HepG2 (cell line): ENCODE data around the gene SEC61A1. TPM values are rescaled to one million over a fixed set of nuclear protein-coding genes. Genes with fewer than 3 reads are reported as not detected.

ENCODE experiments used
- CENPT ChIP-seq: sonication (generic); formaldehyde crosslinking; IDR thresholded peaks from 2 replicates; pipeline ENCODE4 v1.8.0; 2022; ENCODE audit warnings: low read depth, mild to moderate bottlenecking, moderate library complexity, missing genetic modification reagents
- GATAD2A ChIP-seq: IDR thresholded peaks from 2 replicates; pipeline ENCODE4 v1.6.1; 2016
- KDM4B ChIP-seq: sonication (generic); formaldehyde crosslinking; IDR thresholded peaks from 2 replicates; pipeline ENCODE4 v1.4.0; 2020; ENCODE audit warnings: missing genetic modification reagents
- LBX2 ChIP-seq: sonication (generic); formaldehyde crosslinking; IDR thresholded peaks from 2 replicates; pipeline ENCODE4 v1.5.0; 2020; ENCODE audit warnings: missing genetic modification reagents, mild to moderate bottlenecking, borderline replicate concordance
- MIXL1 ChIP-seq: IDR thresholded peaks from 2 replicates; pipeline ENCODE4 v1.6.1; 2016
- NONO ChIP-seq, 2 experiments: fragments of 450-650 bp in 1 of 2; sonication (generic) in 1 of 2; formaldehyde crosslinking in 1 of 2; IDR thresholded peaks in 1 of 2; conservative IDR thresholded peaks in 1 of 2; 2 replicates each; pipeline versions ENCODE4 v1.6.1 to v1.8.0; 2017 to 2022; ENCODE audit warnings: mild to moderate bottlenecking in 1 of 2, missing genetic modification reagents in 1 of 2, moderate library complexity in 1 of 2
- PCBP2 ChIP-seq: fragments of 200-400 bp; formaldehyde crosslinking; optimal IDR thresholded peaks from 2 replicates; pipeline ENCODE3; 2018; ENCODE audit warnings: low read length, low read depth; ENCODE audit not compliant: poor library complexity, severe bottlenecking
- PHF5A ChIP-seq: IDR thresholded peaks from one replicate; pipeline ENCODE4 v1.6.1; 2018; ENCODE audit warnings: low read depth, missing genetic modification reagents; ENCODE audit not compliant: unreplicated experiment
- RARA ChIP-seq: IDR thresholded peaks from 2 replicates; pipeline ENCODE4 v1.6.1; 2016; ENCODE audit warnings: missing genetic modification reagents, missing compliant biosample characterization
- SAP130 ChIP-seq: IDR thresholded peaks from 2 replicates; pipeline ENCODE4 v1.6.1; 2016; ENCODE audit warnings: low read depth
- SCMH1 ChIP-seq: sonication (generic); formaldehyde crosslinking; IDR thresholded peaks from 2 replicates; pipeline ENCODE4 v1.9.0; 2021; ENCODE audit warnings: missing genetic modification reagents, mild to moderate bottlenecking, borderline replicate concordance
- ZBTB39 ChIP-seq: sonication (generic); formaldehyde crosslinking; IDR thresholded peaks from 2 replicates; pipeline ENCODE4 v1.5.0; 2020; ENCODE audit warnings: missing genetic modification reagents
- ZFP36L2 ChIP-seq: sonication (generic); formaldehyde crosslinking; IDR thresholded peaks from 2 replicates; pipeline ENCODE4 v1.4.0; 2020; ENCODE audit warnings: missing genetic modification reagents
- ZNF10 ChIP-seq: sonication (generic); formaldehyde crosslinking; IDR thresholded peaks from 2 replicates; pipeline ENCODE4 v1.4.0; 2020; ENCODE audit warnings: mild to moderate bottlenecking, low read depth, missing genetic modification reagents, borderline replicate concordance
- ZNF12 ChIP-seq: sonication (generic); formaldehyde crosslinking; IDR thresholded peaks from 2 replicates; pipeline ENCODE4 v1.5.0; 2020; ENCODE audit warnings: missing genetic modification reagents
- ZNF230 ChIP-seq: sonication (generic); formaldehyde crosslinking; IDR thresholded peaks from 2 replicates; pipeline ENCODE4 v1.4.0; 2020; ENCODE audit warnings: mild to moderate bottlenecking, missing genetic modification reagents
- ZNF788 ChIP-seq: sonication (generic); formaldehyde crosslinking; IDR thresholded peaks from 2 replicates; pipeline ENCODE4 v1.5.0; 2020; ENCODE audit warnings: mild to moderate bottlenecking, missing genetic modification reagents, borderline replicate concordance
- polyA plus RNA-seq, 8 experiments: library from polyadenylated mRNA; depleted of rRNA in 3 of 8; stranded (reverse) in 7 of 8; unstranded in 1 of 8; fragments of >200 nt; fragmentation: Illumina TruSeq in 4 of 8; extraction: Trizol in 4 of 8; gene quantifications; 2 replicates each; pipeline versions ENCODE4 v1.2.1 to v1.2.3, GENCODE V29; 2011 to 2016; ENCODE audit warnings: low read depth in 4 of 8, missing spikeins in 1 of 8, mixed read lengths in 1 of 8; ENCODE audit not compliant: insufficient read depth in 1 of 8
- total RNA-seq, 5 experiments: library from RNA; depleted of rRNA; stranded (reverse); fragments of >200 nt; fragmentation: Illumina TruSeq; extraction: Trizol; gene quantifications; 2 replicates each; pipeline ENCODE4 v1.2.3, GENCODE V29; 2016; ENCODE audit warnings: low read depth in 1 of 5
- TF ChIP-seq, protein P1 (sequence below): sonication (generic); formaldehyde crosslinking; IDR thresholded peaks from 2 replicates; pipeline ENCODE4 v1.4.0; 2020; ENCODE audit warnings: missing genetic modification reagents
- TF ChIP-seq, protein P2 (sequence below): sonication (generic); formaldehyde crosslinking; conservative IDR thresholded peaks from 2 replicates; pipeline ENCODE4 v1.4.0; 2020; ENCODE audit warnings: missing genetic modification reagents
- TF ChIP-seq, protein P3 (sequence below): sonication (generic); formaldehyde crosslinking; conservative IDR thresholded peaks from 2 replicates; pipeline ENCODE4 v1.8.0; 2022; ENCODE audit warnings: mild to moderate bottlenecking, moderate library complexity, missing genetic modification reagents

Gene SEC61A1
- total and polyA plus RNA-seq, 2 of the 13 experiments (the other 11 are each of a cell fraction or from before 2014, with no cell fraction given) = 170 to 203 TPM

GRCh38 chr3:128053614-128054013 lies 1.4 kb downstream of the SEC61A1 start (continued):
- TF ChIP-seq PHF5A (no peak), ZNF12 (CRISPR knock-in tag) (0 out of 2 replicates have a peak, but pooled peaks have one; percentile 9), LBX2 (CRISPR knock-in tag) (no peak), MIXL1 (no peak), PCBP2 (no peak), ZNF230 (no peak), CENPT (CRISPR knock-in tag) (no peak), ZFP36L2 (no peak), ZBTB39 (CRISPR knock-in tag) (no peak), ZNF788 (CRISPR knock-in tag) (no peak), SAP130 (CRISPR knock-in tag) (peak; percentile 59; the same call in 1 of the 2 replicates), KDM4B (CRISPR knock-in tag) (no peak), GATAD2A (CRISPR knock-in tag) (no peak), SCMH1 (CRISPR knock-in tag) (no peak), RARA (CRISPR knock-in tag) (peak; percentile 45; the same call in 1 of the 2 replicates), NONO (IDR thresholded peaks at IDR 0.05) (no peak), NONO (CRISPR knock-in tag; conservative IDR thresholded peaks at IDR 0.05) (no peak), ZNF10 (no peak)
- TF ChIP-seq, protein P1, sequence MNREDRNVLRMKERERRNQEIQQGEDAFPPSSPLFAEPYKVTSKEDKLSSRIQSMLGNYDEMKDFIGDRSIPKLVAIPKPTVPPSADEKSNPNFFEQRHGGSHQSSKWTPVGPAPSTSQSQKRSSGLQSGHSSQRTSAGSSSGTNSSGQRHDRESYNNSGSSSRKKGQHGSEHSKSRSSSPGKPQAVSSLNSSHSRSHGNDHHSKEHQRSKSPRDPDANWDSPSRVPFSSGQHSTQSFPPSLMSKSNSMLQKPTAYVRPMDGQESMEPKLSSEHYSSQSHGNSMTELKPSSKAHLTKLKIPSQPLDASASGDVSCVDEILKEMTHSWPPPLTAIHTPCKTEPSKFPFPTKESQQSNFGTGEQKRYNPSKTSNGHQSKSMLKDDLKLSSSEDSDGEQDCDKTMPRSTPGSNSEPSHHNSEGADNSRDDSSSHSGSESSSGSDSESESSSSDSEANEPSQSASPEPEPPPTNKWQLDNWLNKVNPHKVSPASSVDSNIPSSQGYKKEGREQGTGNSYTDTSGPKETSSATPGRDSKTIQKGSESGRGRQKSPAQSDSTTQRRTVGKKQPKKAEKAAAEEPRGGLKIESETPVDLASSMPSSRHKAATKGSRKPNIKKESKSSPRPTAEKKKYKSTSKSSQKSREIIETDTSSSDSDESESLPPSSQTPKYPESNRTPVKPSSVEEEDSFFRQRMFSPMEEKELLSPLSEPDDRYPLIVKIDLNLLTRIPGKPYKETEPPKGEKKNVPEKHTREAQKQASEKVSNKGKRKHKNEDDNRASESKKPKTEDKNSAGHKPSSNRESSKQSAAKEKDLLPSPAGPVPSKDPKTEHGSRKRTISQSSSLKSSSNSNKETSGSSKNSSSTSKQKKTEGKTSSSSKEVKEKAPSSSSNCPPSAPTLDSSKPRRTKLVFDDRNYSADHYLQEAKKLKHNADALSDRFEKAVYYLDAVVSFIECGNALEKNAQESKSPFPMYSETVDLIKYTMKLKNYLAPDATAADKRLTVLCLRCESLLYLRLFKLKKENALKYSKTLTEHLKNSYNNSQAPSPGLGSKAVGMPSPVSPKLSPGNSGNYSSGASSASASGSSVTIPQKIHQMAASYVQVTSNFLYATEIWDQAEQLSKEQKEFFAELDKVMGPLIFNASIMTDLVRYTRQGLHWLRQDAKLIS = no peak
- TF ChIP-seq, protein P2, sequence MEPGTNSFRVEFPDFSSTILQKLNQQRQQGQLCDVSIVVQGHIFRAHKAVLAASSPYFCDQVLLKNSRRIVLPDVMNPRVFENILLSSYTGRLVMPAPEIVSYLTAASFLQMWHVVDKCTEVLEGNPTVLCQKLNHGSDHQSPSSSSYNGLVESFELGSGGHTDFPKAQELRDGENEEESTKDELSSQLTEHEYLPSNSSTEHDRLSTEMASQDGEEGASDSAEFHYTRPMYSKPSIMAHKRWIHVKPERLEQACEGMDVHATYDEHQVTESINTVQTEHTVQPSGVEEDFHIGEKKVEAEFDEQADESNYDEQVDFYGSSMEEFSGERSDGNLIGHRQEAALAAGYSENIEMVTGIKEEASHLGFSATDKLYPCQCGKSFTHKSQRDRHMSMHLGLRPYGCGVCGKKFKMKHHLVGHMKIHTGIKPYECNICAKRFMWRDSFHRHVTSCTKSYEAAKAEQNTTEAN (CRISPR knock-in tag) = no peak
- TF ChIP-seq, protein P3, sequence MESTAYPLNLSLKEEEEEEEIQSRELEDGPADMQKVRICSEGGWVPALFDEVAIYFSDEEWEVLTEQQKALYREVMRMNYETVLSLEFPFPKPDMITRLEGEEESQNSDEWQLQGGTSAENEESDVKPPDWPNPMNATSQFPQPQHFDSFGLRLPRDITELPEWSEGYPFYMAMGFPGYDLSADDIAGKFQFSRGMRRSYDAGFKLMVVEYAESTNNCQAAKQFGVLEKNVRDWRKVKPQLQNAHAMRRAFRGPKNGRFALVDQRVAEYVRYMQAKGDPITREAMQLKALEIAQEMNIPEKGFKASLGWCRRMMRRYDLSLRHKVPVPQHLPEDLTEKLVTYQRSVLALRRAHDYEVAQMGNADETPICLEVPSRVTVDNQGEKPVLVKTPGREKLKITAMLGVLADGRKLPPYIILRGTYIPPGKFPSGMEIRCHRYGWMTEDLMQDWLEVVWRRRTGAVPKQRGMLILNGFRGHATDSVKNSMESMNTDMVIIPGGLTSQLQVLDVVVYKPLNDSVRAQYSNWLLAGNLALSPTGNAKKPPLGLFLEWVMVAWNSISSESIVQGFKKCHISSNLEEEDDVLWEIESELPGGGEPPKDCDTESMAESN (CRISPR knock-in tag) = no peak
